ENCODE measurements around the gene CEP70.
"Not testable (repeated sequence)": the region's sequence is repeated elsewhere in the genome, so short reads cannot be mapped to it uniquely, and the experiment has no call there.

The CEP70 gene

DNA sequence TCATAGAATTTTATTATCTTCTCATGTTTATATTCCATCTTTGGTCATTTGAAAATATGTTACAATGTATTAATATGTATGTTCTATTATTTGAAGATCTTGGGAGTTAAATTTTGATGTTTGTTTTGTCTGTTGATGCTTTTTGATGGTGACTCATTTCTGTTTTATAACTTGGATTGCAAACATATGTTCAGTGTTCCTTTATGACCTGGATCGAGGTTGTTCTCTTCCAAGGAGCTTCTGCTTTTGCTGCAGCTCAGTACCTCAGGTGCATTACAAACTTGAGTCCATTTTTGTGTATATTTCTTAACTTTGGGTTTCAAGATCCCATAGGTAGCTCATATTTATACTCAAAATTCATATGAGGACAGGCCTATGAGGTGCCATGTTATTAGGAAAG lies 122.6 kb downstream of the CEP70 start:
- DNase-seq (ENCODE audit: low spot score): no peak

DNA sequence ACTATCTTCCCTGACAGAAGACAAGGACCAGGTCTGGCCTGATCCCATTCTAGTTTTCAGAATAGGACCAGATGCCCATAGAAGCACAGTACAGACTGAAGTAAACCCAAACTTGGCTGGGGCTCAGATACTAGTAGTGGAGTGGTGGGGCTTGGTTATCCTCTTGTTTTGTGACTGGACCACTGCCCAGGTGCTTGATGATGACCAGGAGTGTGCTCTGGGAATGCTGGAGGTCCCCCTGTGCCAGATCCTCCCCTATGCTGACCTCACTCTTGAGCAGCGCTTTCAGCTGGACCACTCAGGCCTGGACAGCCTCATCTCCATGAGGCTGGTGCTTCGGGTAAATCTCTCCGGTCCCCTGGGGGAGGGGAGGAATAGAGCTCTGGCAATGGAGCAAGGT lies 123.4 kb downstream of the CEP70 start:
- DNase-seq (ENCODE audit: low spot score): no peak

GRCh38 chr3:138469874-138470273 lies 124.2 kb downstream of the CEP70 start:
- no peak for DNase-seq (ENCODE audit: low spot score)

GRCh38 chr3:138468886-138469285 lies 125.2 kb downstream of the CEP70 start:
- no peak for DNase-seq (ENCODE audit: low spot score)

- no peak for DNase-seq (ENCODE audit: low spot score)
These were observed 125.6 kb downstream of the CEP70 start for GRCh38 chr3:138468451-138468850.

- DNase-seq (ENCODE audit: low spot score): no peak
These were observed 126.1 kb downstream of the CEP70 start for GRCh38 chr3:138467931-138468330.

- DNase-seq (ENCODE audit: low spot score): no peak
These were observed 128.1 kb downstream of the CEP70 start for GRCh38 chr3:138465925-138466324.

DNA sequence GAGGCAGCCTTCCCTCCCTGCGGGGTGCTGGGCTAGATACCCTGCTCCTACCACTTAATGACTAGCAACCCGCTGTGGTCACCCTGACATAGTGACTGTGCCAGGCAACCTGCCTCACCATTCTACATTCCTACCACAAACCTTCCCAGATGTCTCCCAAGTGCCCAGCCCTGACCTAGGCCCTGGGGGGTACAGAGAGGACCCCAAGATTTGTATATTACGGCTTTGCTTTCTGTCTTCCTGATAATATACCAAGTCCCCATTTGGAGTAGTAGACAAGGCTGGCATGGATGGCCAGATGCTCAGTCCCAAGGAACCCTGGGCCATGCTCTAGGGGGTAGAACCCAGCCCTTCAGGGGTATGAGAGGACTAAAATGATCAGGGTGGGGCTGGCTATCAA lies 128.6 kb downstream of the CEP70 start:
- DNase-seq (ENCODE audit: low spot score): no peak

GRCh38 chr3:138464491-138464860 lies 129.6 kb downstream of the CEP70 start:
- no peak for DNase-seq (ENCODE audit: low spot score)

DNA sequence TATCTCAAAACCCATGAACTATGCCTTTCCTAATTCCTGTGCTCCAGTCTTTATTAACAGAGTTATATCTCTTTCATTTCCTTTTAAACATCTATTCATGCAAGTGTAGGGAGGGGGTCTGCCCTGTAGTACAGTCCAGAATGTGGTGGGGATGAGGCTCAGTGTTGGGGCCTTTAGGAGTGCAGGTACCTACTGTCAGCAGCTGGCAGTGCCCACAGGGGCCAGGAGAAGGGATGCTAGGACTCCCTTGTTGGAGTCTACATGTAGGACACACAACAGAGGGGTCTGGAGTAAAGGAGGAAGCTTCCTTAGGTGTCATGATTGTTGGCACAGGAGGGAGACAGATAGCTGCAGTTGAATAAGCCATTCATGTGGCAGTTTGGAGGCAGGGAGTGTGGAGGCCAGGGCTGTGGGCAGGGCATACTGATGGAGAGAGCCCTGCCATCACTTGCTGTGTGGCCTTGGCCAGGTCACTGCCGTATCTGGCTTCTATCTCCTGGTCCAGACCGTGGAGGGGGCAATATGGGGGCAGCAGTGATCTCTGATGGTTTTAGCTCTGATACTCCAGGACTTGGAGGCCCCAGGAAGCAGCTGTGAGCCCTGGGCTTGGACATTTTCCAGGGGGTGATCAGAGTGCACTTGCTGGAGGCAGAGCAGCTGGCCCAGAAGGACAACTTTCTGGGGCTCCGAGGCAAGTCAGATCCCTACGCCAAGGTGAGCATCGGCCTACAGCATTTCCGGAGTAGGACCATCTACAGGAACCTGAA lies 130.2 kb downstream of the CEP70 start:
- no peak for DNase-seq (ENCODE audit: low spot score)

- no peak for DNase-seq (ENCODE audit: low spot score)
These were observed 132.2 kb downstream of the CEP70 start for GRCh38 chr3:138461896-138462295.

DNA sequence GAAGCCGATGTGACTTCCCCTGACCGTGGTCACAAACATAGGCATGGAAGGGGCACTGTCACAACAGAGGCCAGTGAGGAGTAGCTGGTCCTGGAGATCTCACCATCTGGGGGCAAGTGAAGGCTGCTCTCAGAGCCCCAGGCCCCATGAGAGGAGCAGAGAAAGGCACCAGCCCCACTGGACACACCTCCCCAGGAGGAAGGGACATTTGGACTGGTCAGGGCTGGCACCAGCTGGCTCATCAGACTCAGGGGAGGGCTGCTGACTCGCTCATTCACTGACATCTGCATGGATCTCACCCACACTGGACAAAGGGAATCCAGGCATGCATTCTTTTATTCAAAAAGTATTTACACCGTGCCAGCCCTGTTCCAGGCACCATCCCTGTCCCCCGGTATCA lies 132.8 kb downstream of the CEP70 start:
- peak; percentile 74 for DNase-seq (ENCODE audit: low spot score)

DNA sequence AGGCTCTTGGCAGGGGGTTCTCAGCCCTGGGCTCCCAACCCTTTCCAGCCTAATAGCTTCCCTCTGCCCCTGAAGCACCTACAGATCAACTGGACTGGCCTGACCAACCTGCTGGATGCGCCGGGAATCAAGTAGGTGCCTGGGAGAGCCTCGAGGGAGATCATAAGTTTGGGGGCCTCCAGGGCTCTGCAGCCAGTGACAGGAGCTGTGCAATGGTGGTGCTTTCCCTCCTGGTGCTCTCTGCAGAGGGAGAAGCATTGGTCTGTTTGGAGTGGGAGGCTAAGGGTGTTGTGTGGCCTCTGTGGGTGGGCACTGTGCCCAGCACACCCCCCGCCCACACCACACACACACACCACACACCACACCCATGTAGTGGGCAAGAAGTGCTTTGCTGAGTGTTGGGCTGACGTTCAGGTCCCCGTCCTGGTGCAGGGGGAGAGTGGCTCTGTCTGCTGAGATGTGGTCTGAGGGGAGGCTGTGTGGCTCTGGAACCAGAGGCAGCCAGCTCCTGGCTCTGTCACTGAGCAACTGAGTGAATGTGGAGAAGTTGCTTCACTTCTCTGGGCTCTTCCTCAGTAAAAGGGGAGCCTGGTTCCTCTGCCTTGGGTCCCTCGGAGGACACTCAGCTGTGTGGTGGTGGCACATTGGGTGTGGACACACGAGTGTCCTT lies 133.4 kb downstream of the CEP70 start:
- no peak for DNase-seq (ENCODE audit: low spot score)

DNA sequence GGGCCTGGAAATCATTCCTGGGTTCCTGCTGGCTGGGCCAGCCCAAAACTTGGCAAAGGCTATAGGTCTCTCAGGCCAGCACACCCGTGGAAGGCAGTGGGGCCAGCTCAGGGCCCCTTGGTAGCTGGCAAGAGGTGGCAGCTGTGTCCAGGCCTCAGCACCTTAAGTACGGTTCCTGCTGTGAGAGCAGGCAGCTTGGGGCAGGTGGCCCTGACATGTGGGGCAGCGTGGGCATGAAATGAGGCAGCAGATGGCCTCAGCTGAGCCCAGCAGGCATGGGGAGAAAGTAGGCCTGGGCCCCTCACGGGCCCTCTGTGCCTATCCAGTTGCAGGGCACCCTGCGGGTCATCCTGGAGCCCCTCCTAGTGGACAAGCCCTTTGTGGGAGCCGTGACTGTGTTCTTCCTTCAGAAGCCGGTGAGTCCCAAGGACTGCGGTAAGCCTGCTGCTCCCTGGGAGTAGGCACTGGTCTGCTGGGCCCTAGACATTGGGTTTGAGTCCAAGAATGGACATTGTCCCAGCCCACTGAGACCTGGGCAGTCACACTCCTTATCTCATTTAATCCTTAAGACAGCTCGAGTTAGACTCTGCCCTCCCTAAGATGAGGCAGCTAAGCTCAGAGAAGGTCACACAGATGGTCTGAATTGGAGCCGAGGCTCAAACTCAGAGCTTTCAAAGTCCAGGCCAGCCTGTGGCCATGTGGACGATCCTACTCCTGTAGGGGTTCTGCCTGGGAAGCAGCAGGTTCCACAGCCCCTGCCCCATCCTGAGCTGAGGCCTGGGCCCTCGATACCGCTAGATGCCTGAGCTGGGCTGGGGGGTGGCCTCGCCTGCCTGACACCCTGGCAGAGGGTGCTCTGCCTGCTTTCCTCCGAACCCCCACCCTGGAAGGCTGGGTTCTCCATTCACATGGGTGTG lies 134.2 kb downstream of the CEP70 start:
- no peak for DNase-seq (ENCODE audit: low spot score)

DNA sequence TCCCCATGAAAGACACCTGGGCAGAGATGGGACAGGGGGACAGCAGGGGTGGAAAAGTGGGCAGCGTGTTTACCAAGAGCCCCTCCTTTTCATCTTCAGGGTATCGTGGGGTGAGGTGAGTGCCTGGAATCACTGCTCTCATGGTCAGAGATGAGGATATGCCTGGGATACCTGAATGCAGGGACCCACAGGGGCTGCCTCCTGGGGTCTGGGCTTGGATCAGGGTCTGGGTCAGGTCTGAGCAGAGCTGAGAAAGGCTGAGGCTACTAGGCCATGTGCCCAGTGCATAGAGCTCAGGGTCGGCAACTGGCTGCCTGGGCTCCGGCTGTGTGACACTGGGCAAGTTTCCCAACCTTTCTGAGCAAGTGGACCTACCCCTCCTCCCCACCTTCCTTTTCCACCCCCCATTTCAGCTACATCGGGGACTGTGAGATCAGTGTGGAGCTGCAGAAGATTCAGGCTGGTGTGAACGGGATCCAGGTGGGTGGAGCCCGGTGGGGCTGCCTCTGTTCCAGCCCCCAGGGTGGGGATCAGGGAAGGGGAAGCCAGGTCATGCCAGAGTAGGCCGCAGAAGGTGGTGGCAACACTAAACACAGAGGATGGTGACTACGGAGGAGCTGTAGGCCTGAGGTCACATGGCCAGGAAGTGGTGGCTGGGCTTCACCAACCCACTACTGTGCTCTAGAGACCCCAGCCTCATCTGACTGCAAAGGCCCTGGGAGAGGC lies 135.1 kb downstream of the CEP70 start:
- no peak for DNase-seq (ENCODE audit: low spot score)

DNA sequence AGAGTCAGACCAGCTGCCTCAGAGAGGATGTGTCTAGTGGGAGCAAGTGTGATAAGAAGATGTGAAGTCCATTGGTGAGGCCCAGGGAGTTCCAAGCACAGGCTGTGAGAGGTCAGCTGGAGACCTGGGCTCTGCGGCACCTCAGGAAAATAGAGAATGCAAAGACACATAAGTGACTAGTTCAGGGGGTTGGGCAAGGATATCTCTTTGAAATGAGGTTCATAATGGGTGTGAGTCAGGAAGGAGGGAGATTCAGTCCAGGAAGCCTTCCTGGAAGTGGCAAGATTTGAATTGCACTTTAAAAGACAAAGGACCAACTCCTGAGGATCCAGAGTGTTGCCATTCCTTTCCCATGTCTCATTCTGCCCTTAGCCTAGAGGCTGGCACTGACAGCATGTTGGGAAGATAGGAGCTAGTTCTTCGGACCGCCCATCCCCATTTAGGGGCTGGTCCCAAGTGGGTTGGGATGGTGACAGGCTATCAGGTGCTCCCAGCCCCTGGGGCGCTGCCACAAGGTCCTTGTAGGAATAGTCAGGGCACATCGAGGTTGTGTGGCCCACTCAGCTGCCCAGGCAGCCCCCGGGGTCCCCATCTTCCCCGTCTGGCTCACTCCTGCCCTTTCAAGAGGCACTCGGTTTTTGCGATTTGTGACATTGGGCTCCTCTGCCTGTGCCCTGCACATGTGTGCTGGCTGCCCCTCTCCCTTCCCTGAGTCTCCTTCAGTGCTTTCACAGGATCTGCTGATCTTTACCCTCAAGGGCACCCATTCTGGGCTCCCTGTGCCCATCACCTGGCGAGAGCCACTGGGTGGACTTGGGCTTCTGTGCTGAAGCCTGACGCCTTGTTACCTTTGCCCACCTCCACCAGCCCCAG lies 136.0 kb downstream of the CEP70 start:
- no peak for DNase-seq (ENCODE audit: low spot score)

DNA sequence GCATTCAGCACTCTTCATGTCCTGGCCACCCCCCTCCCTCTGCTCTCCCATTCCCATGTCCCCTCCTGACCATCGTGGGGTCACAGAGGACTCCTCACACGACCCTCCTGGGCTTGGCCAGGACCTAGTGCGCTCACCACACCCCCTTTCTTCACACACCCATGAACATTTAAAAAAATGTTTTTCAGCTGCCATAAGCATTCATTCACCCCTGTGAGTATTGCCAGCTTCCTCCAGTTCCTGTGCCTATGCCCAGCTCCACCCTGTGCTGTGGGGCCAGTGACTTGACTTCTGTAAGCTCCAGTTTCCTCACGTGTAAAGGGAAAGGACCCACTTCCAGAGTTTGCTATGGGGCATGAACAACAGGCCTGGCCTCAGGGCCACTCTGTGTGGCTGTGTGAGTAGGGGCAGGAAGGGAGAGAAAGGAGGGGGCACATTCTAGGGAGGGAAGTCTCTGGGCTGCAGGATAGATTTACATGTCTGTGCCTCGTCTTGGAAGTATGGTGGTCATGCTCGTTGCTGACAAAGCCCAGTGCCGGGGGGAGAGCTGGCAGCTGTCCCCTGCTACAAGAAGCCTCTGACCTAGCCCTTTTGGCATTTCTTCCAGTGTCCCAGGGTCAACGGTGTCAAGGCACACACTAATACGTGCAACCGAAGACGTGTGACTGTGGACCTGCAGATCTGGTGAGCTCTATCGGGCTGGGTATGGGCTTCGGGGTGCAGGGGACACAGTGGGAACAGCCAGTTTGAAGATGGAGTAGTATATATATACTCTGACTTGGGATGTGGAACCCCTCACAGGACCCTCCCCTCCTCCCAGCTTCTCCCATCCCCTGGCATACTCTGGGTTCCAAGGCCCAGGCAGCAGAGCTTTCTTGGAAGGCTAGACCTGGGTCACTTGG lies 136.8 kb downstream of the CEP70 start:
- DNase-seq (ENCODE audit: low spot score): no peak

DNA sequence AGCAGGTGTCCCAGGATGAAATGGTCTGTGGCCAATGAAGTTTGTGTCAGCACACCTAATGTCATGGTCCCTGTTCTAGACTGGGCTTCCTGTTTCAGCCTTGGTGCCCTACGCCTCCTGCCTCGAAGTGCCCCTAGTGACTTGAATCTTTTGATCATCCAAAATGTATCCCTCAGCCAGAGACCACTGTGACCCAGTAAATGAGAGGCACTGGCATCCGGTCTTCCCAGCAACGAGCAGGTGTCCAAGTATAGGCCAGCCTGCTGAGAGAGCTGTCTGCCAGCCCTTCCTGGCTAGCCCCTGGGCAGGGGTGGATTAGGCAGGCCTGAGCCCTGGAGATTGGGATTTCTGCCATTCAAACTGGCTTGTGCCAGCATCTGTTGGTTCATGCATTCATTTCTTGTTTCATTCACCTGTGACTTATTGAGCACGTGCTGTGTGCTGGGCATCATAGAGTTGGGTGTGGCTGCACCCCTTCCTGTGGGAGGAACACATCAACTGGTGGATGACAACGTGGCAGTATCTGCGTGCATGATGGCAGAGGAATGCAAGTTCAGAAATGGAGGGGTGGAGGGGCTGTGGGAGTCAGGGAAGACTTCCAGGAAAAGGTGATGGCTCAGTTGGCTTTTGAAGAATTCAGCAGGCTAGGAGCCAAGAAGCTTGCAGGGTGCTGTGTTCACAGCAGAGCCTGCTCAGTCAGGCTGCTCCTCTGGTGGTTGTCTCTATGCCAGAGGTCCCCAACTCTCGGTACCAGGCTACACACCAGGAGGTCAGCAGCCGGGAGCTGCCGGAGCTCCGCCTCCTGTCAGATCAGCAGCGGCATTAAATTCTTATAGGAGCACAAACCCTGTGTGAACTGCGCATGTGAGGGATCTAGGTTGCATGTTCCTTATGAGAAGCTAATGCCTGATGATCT lies 138.0 kb downstream of the CEP70 start:
- no peak for DNase-seq (ENCODE audit: low spot score)

- DNase-seq (ENCODE audit: low spot score): not testable (repeated sequence)
These were observed 140.1 kb downstream of the CEP70 start for GRCh38 chr3:138453940-138454339.

All from GM03348 (cell line).